Measurements from ENCODE around the gene UNC119B. TPM values are rescaled to one million over a fixed set of nuclear protein-coding genes. Genes with fewer than 3 reads are reported as not detected.

Gene UNC119B
- total and polyA plus RNA-seq, 8 donors = 6.6 to 18.9 (median 14.6) TPM

GRCh38 chr12:120705618-120706017, 4.6 kb upstream of the UNC119B start:
- no peak for FAIRE-seq
- peaks cover 0 to 3% (median 0%) of the 10 kb centered on the region in 3 donors for H3K4me1 ChIP-seq
- H3K9me3 ChIP-seq = no peaks in the 10 kb centered on the region
- H3K36me3 ChIP-seq = peaks cover 0 to 12% (median 11%) of the 10 kb centered on the region in 3 donors
- TF ChIP-seq, protein P1, sequence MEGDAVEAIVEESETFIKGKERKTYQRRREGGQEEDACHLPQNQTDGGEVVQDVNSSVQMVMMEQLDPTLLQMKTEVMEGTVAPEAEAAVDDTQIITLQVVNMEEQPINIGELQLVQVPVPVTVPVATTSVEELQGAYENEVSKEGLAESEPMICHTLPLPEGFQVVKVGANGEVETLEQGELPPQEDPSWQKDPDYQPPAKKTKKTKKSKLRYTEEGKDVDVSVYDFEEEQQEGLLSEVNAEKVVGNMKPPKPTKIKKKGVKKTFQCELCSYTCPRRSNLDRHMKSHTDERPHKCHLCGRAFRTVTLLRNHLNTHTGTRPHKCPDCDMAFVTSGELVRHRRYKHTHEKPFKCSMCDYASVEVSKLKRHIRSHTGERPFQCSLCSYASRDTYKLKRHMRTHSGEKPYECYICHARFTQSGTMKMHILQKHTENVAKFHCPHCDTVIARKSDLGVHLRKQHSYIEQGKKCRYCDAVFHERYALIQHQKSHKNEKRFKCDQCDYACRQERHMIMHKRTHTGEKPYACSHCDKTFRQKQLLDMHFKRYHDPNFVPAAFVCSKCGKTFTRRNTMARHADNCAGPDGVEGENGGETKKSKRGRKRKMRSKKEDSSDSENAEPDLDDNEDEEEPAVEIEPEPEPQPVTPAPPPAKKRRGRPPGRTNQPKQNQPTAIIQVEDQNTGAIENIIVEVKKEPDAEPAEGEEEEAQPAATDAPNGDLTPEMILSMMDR (IDR thresholded peaks at IDR 0.05) = no peak
- DNase-seq = no peak
- intact Hi-C loops (cut with DNase I) = no loop called here
- no peak overlapping the region for H3K4me3 ChIP-seq
- no peak overlapping the region for H3K27ac ChIP-seq
- ATAC-seq = peak in 1 of 4 donors; percentile 13
- no peaks in the 10 kb centered on the region for H3K27me3 ChIP-seq
- WGBS, 2 donors = 85% methylated on average over 1 of the region's 1 CpG

DNA sequence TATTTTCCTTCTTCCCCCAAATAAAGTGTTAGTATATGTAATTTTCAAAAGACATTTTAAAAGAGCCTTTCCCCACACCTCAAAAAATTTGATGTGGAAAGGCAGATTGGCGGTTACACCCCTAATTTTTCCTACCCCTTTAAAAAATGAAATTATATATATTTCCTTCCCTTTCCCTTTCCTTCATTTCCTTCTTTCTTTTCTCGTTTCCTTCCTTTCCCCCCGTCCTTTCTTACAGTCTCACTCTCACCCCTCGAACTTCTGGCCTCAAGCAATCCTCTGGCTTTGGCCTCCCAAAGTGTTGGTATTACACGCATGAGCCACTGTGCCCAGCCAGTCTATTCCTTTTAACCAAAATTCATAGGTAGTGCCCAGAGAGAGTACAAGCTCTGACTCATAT, 4.2 kb upstream of the UNC119B start:
- intact Hi-C loops (cut with DNase I) = no loop called here
- ATAC-seq = no peak
- H3K27ac ChIP-seq = no peak overlapping the region

GRCh38 chr12:120708651-120709050, 1.6 kb upstream of the UNC119B start:
- WGBS, 2 donors = 73 to 79% methylated on average over 4 of the region's 4 CpGs
- Histone ChIP-seq H3K36me3 (no peaks in the 10 kb centered on the region), H3K27me3 (no peaks in the 10 kb centered on the region), H3K9me3 (no peaks in the 10 kb centered on the region), H3K4me3 (no peak overlapping the region), H3K4me1 (peaks cover 0 to 3% (median 0%) of the 10 kb centered on the region in 3 donors), H3K27ac (no peak overlapping the region)
- intact Hi-C loops (cut with DNase I) = no loop called here
- no peak for FAIRE-seq
- DNase-seq = no peak
- ATAC-seq = no peak
- TF ChIP-seq, protein P1 (IDR thresholded peaks at IDR 0.05) = no peak

More for the DNA sequence above, 4.2 kb upstream of the UNC119B start:
- TF ChIP-seq, protein P1 (IDR thresholded peaks at IDR 0.05) = no peak
- 88 to 93% methylated on average over 5 of the region's 5 CpGs for WGBS, 2 donors
- DNase-seq (no peak), FAIRE-seq (no peak)
- Histone ChIP-seq H3K4me1 (peaks cover 0 to 3% (median 0%) of the 10 kb centered on the region in 3 donors), H3K4me3 (no peak overlapping the region), H3K36me3 (peaks cover 0 to 12% (median 8%) of the 10 kb centered on the region in 3 donors), H3K9me3 (no peaks in the 10 kb centered on the region), H3K27me3 (no peaks in the 10 kb centered on the region)

DNA sequence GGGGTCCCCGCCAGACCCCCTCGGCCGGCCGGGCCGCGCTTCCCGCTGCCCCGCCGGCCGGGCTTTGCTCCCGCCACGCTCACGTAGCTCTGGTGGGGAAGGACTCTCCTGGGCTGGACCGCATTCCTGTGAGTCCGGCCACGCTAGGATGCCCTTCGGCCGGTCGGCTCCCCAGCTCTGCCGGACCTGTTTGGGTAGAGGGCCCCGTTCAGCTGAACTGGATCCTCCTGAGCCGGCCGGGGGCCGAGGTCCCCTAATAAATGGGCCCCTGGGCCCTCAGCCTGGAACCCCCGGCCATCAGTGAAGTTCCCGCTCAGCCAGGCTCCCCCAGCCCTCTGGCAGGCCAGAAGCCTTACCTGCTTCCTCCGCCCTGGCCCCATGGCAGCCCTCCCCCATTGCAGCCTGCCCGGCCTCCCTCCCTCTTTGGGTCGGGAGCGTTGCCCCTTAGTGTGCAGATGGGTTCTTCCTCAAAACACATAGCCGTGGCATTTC, 593 bp downstream of the UNC119B start:
- intact Hi-C loops (cut with DNase I) = loop anchor here in 2 of 3 donors (5.0 to 10.0 kb wide), 3 partner anchors 64 to 129 kb away; partner anchors contain the start of genes CABP1 (in 1 of the 2) and POP5 (in 1 of the 2)
- peak; percentile 27 to 49 (median 47) for ATAC-seq
- 0 to 1% methylated on average over 27 to 31 of the region's 31 CpGs for WGBS, 2 donors

More for the DNA sequence above, 593 bp downstream of the UNC119B start:
- Histone ChIP-seq H3K36me3 (peaks cover 0 to 8% (median 6%) of the 10 kb centered on the region in 3 donors), H3K27me3 (no peaks in the 10 kb centered on the region), H3K4me1 (peaks cover 0 to 3% (median 0%) of the 10 kb centered on the region in 3 donors), H3K4me3 (peak overlapping the region; percentile 85 to 97 (median 96)), H3K9me3 (no peaks in the 10 kb centered on the region), H3K27ac (peak overlapping the region; percentile 42 to 84 (median 72))
- DNase-seq = peak in 3 of 6 donors; percentile 27 to 84 (median 68)
- no peak for FAIRE-seq
- TF ChIP-seq, protein P1 (IDR thresholded peaks at IDR 0.05) = no peak

All from pancreas (tissue), 10 donors.